Stimulated activated naive CD8-positive, alpha-beta T cell treated with anti-CD3 and anti-CD28 coated beads, Interleukin-15, Interleukin-2, amounts not matched to agents 100 ng/mL and 50 ng/mL, for 24 hours (primary cell): ENCODE data around the gene CRYBB1.

Source experiments
- H3K27ac Mint-ChIP-seq: one replicate; pipeline ENCODE4 v1.8.0; 2021; ENCODE audit warnings: mild to moderate bottlenecking, mixed read lengths
- H3K27me3 Mint-ChIP-seq: one replicate; pipeline ENCODE4 v1.8.0; 2021; ENCODE audit warnings: mixed read lengths
- H3K36me3 Mint-ChIP-seq: one replicate; pipeline ENCODE4 v1.8.0; 2021; ENCODE audit warnings: low read depth, mixed read lengths
- H3K4me1 Mint-ChIP-seq: one replicate; pipeline ENCODE4 v1.8.0; 2021; ENCODE audit warnings: low read depth, mixed read lengths
- H3K4me3 Mint-ChIP-seq: one replicate; pipeline ENCODE4 v1.8.0; 2021; ENCODE audit warnings: mild to moderate bottlenecking, mixed read lengths
- H3K9me3 Mint-ChIP-seq: one replicate; pipeline ENCODE4 v1.8.0; 2021; ENCODE audit warnings: mixed read lengths

CRYBB1 gene

DNA sequence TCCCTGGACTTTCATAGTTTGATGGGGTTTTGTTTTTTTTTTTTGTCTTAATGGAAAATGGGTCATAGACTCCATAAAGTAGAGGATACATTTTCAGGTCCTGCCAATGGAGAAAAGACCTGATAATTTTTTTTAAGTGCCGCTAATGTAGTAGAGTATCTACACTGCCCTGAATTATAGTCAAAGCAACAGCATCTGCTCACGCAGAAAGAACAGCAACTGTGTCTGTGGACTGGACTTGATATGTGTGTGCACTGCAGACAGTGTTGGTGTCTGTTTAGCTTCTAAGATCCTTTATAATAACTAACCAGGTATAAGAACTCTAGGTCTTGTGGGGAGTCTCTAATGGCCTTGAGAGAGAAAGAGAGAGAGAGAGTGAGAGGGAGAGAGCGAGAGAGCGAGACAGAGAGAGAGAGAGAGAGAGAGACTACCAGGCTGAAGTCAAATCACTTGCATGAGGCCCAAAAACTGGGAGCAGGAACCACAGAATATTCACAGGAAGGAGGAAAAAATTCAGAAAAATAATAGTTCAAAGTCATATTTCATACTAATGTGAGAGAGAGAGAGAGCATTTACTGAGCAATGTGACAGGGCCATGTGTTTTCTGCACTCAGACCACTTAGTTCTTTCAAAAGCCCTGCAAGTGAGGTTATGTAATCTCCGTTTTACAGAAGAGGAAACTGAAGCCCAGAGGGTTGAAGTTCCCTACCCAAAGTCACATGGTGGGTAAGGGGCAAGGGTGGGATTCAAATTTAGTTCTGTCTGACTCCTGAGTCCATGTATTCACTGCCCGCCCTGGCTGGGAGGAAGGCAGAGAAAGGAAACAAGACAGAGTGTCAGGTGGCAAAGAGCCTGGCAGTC, 30.9 kb upstream of the CRYBB1 start:
- Mint-ChIP-seq H3K27me3 (no peaks in the 10 kb centered on the region), H3K4me1 (peaks cover 65% of the 10 kb centered on the region), H3K9me3 (no peaks in the 10 kb centered on the region), H3K27ac (no peak overlapping the region), H3K36me3 (no peaks in the 10 kb centered on the region), H3K4me3 (peak overlapping the region; percentile 23)

GRCh38 chr22:26648011-26648497, 30.2 kb upstream of the CRYBB1 start:
- H3K4me3 Mint-ChIP-seq, result peak overlapping the region; percentile 23
- no peaks in the 10 kb centered on the region for H3K9me3 Mint-ChIP-seq
- H3K27ac Mint-ChIP-seq, result peak overlapping the region; percentile 46
- peaks cover 72% of the 10 kb centered on the region for H3K4me1 Mint-ChIP-seq
- H3K27me3 Mint-ChIP-seq, result no peaks in the 10 kb centered on the region
- H3K36me3 Mint-ChIP-seq, result no peaks in the 10 kb centered on the region

- Mint-ChIP-seq H3K36me3 (no peaks in the 10 kb centered on the region), H3K4me3 (no peak overlapping the region), H3K9me3 (no peaks in the 10 kb centered on the region), H3K4me1 (peaks cover 86% of the 10 kb centered on the region), H3K27me3 (no peaks in the 10 kb centered on the region), H3K27ac (no peak overlapping the region)
These were observed 28.3 kb upstream of the CRYBB1 start for GRCh38 chr22:26646158-26646557.

DNA sequence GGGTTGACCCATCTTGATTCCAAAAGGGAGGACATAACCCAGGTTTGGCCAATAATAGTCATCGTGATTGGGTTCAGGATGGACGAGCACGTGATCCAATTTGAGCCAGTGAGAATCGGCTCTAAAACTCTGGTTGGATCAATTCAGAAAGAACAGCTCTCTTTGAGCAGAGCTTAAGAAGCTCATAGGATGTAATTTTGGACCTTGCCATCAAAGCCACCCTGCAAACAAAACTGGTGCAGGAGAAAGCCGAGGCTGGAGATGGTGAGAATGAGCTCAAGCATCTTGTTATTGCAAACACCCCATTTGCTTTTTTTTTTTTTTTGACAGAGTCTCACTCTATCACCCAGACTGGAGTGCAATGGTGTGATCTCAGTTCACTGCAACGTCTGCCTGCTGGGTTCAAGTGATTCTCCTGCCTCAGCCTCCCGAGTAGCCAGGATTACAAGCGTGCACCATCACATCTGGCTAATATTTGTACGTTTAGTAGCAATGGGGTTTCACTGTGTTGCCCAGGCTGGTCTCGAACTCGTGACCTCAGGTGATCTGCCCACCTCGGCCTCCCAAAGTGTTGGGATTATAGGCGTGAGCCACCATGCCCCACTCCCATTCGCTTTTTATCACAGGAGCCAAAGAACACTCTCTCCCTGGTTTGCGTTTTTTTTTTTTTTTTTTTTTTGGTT, 25.7 kb upstream of the CRYBB1 start:
- Mint-ChIP-seq H3K27me3 (no peaks in the 10 kb centered on the region), H3K4me1 (peaks cover 81% of the 10 kb centered on the region), H3K27ac (peak overlapping the region; percentile 96), H3K9me3 (no peaks in the 10 kb centered on the region), H3K36me3 (no peaks in the 10 kb centered on the region), H3K4me3 (peak overlapping the region; percentile 73)

DNA sequence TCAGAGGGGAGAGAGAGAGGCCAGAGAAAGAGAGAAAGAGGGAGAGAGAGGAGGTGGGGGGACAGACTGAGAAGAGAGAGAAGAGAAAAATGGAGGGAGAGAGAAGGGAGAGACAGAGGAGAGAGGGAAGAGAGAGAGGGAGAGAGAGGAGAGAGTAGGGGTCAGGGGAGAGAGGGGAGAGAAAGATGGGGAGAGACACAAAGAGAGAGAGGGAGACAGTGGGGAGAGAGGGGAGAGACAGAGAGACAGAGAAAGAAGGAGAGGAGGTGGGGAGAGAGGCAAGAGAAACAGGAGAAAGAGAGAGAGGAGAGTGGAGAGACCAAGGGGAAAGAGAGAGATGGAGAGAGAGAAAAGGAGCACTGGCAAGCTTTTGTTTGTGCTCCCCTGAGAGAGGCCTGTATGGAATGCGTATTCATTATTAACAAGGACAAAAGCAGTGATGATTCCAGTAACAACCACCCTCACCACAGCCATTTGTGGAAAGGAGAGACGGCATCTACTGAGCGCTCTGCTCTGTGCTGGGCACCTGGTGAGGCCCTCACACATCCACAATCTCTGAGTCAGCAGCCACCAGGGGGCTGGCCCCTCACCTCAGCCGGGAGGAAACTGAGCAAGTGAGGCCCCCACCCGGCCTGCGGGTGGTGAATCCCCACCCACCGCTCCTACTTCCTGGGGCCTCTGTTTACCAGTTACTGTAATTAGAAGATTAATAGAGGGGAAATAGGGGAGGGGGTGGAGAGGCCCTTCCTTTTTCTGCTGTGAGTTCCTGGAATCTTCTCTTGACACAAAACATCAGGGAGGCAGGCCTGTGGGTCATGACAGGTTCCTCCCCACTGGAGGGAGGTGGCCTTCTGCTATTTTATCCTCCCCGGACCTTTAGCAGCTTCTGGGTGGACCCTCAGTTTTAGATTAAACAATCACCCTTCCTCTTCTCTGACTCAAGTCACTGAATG, 24.9 kb upstream of the CRYBB1 start:
- Mint-ChIP-seq H3K27me3 (no peaks in the 10 kb centered on the region), H3K4me1 (peaks cover 73% of the 10 kb centered on the region), H3K9me3 (no peaks in the 10 kb centered on the region), H3K27ac (peak overlapping the region; percentile 96), H3K4me3 (peak overlapping the region; percentile 73), H3K36me3 (no peaks in the 10 kb centered on the region)

- H3K27ac Mint-ChIP-seq, result no peak overlapping the region
- no peak overlapping the region for H3K4me3 Mint-ChIP-seq
- H3K36me3 Mint-ChIP-seq, result no peaks in the 10 kb centered on the region
- peaks cover 16% of the 10 kb centered on the region for H3K4me1 Mint-ChIP-seq
- no peaks in the 10 kb centered on the region for H3K27me3 Mint-ChIP-seq
- H3K9me3 Mint-ChIP-seq, result no peaks in the 10 kb centered on the region
These were observed 18.5 kb upstream of the CRYBB1 start for GRCh38 chr22:26636296-26636695.

GRCh38 chr22:26635117-26635516, 17.3 kb upstream of the CRYBB1 start:
- H3K27ac Mint-ChIP-seq, result no peak overlapping the region
- no peaks in the 10 kb centered on the region for H3K36me3 Mint-ChIP-seq
- no peaks in the 10 kb centered on the region for H3K9me3 Mint-ChIP-seq
- H3K27me3 Mint-ChIP-seq, result no peaks in the 10 kb centered on the region
- peaks cover 7% of the 10 kb centered on the region for H3K4me1 Mint-ChIP-seq
- no peak overlapping the region for H3K4me3 Mint-ChIP-seq

- no peaks in the 10 kb centered on the region for H3K36me3 Mint-ChIP-seq
- H3K4me3 Mint-ChIP-seq, result no peak overlapping the region
- H3K27ac Mint-ChIP-seq, result no peak overlapping the region
- H3K9me3 Mint-ChIP-seq, result no peaks in the 10 kb centered on the region
- H3K4me1 Mint-ChIP-seq, result peaks cover 3% of the 10 kb centered on the region
- H3K27me3 Mint-ChIP-seq, result no peaks in the 10 kb centered on the region
These were observed 16.4 kb upstream of the CRYBB1 start for GRCh38 chr22:26634189-26634588.

GRCh38 chr22:26632422-26633155, 14.8 kb upstream of the CRYBB1 start:
- Mint-ChIP-seq H3K4me1 (peaks cover 4% of the 10 kb centered on the region), H3K27ac (no peak overlapping the region), H3K9me3 (no peaks in the 10 kb centered on the region), H3K4me3 (no peak overlapping the region), H3K36me3 (no peaks in the 10 kb centered on the region), H3K27me3 (no peaks in the 10 kb centered on the region)

DNA sequence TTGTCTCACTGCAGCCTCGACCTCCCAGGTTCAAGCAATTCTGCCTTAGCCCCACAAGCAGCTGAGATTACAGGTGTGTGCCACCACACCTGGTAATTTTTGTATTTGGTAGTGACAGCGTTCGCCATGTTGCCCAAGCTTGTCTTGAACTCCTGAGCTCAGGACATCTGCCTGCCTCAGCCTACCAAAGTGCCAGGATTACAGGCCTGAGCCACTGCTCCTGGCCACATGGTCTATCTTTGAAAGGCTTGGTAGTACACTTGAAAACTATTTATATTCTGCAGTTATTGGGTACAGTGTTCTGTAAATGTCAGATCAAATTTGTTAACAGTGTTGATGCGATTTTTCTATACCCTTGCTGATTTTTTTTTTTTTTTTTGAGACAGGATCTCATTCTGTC, 13.5 kb upstream of the CRYBB1 start:
- Mint-ChIP-seq H3K27me3 (no peaks in the 10 kb centered on the region), H3K27ac (no peak overlapping the region), H3K4me1 (peaks cover 7% of the 10 kb centered on the region), H3K9me3 (no peaks in the 10 kb centered on the region), H3K4me3 (no peak overlapping the region), H3K36me3 (no peaks in the 10 kb centered on the region)

DNA sequence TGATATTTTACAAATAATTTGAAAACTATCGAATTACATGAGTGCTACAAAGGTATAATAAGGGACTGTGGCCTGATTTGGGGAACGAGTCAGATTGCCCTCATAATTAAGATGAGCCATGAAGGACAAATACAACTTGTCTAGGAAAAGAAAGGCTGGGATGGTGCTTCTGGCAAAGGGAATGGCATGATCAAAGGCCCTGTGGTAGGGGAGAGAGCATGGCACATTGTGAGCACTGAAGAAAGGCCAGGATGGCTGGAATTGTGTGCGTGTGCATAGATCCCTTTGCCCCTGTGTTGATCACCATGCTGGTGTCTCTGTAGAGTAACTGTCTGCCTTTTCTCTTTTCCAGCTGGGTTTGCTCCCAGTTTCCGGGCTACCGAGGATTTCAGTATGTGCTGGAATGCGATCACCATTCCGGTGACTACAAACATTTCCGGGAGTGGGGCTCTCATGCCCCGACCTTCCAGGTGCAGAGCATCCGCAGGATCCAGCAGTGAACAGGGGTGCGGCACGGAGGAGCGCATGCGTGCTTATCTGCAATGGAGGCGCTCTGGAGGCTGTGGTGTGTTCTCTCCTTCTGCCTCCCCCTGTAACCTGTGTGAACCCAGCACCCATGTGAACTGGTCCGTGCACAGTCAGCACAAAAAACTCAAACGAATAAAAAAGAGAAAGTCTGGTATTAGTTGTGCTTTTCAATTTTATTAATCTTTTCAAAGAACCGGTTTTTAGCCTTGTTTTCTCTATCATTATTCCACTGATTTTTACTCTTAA, 12.3 kb upstream of the CRYBB1 start:
- H3K4me1 Mint-ChIP-seq, result peaks cover 7% of the 10 kb centered on the region
- H3K9me3 Mint-ChIP-seq, result no peaks in the 10 kb centered on the region
- H3K27ac Mint-ChIP-seq, result no peak overlapping the region
- H3K4me3 Mint-ChIP-seq, result no peak overlapping the region
- no peaks in the 10 kb centered on the region for H3K27me3 Mint-ChIP-seq
- H3K36me3 Mint-ChIP-seq, result no peaks in the 10 kb centered on the region

DNA sequence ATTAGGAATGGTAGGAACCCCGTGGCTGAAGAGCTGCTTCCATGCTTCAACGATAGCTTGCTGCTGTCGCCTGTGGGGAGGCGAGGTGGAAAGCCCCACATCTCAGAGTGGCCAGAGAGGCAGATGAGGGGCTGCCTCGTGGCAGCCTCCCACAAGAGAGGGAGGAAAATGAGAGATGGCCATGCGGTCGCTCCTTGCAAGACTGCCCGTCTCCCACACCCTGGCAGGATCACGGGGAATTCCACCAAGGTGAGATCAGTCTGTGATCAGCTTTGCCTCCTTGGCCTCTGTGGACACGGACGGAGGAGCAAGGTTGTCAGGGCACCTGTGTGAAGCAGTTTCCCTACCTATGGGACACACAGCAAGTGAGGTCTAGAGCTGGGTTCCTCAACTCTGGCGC, 7.0 kb upstream of the CRYBB1 start:
- H3K27me3 Mint-ChIP-seq, result no peaks in the 10 kb centered on the region
- H3K27ac Mint-ChIP-seq, result no peak overlapping the region

GRCh38 chr22:26623984-26624383, 6.2 kb upstream of the CRYBB1 start:
- H3K9me3 Mint-ChIP-seq, result peaks cover 5% of the 10 kb centered on the region
- peaks cover 4% of the 10 kb centered on the region for H3K4me1 Mint-ChIP-seq
- H3K27ac Mint-ChIP-seq, result no peak overlapping the region
- no peaks in the 10 kb centered on the region for H3K36me3 Mint-ChIP-seq
- H3K4me3 Mint-ChIP-seq, result no peak overlapping the region
- no peaks in the 10 kb centered on the region for H3K27me3 Mint-ChIP-seq

More for the DNA sequence above, 7.0 kb upstream of the CRYBB1 start:
- Mint-ChIP-seq H3K9me3 (peaks cover 5% of the 10 kb centered on the region), H3K4me3 (no peak overlapping the region), H3K36me3 (no peaks in the 10 kb centered on the region), H3K4me1 (peaks cover 4% of the 10 kb centered on the region)
